Kidney epithelial cell (primary cell): ENCODE measurements around the gene ATXN1. TPM values are rescaled to one million over a fixed set of nuclear protein-coding genes. Genes with fewer than 3 reads are reported as not detected.

ENCODE experiments used
- DNase-seq: peaks from one replicate; pipeline ENCODE4 v3.0.0-alpha.2; 2010; ENCODE audit warnings: low read depth
- H3K27me3 ChIP-seq: 2 replicates; pipeline ENCODE4 v1.6.0; 2011; ENCODE audit warnings: low read length; ENCODE audit not compliant: control insufficient read depth, insufficient read depth
- H3K36me3 ChIP-seq: 2 replicates; pipeline ENCODE4 v1.5.1; 2011; ENCODE audit warnings: low read length; ENCODE audit not compliant: control insufficient read depth, insufficient read depth
- H3K4me3 ChIP-seq: 2 replicates; pipeline ENCODE4 v1.5.1; 2011; ENCODE audit warnings: low read depth, mild to moderate bottlenecking, control low read depth, low read length
- total RNA-seq: library from RNA; depleted of rRNA; stranded (reverse); fragments of >200 nt; gene quantifications from 2 replicates; pipeline ENCODE4 v1.2.3, GENCODE V29; 2015
- TF ChIP-seq, protein P1 (sequence below): IDR thresholded peaks from 2 replicates; pipeline ENCODE4 v1.5.1; 2011; ENCODE audit warnings: mild to moderate bottlenecking, moderate library complexity, low read length, control low read depth, inconsistent platforms; ENCODE audit not compliant: insufficient read depth, poor library complexity, severe bottlenecking

The ATXN1 gene
- total RNA-seq, 1 donor from 2014 or later = 12.5 TPM

DNA sequence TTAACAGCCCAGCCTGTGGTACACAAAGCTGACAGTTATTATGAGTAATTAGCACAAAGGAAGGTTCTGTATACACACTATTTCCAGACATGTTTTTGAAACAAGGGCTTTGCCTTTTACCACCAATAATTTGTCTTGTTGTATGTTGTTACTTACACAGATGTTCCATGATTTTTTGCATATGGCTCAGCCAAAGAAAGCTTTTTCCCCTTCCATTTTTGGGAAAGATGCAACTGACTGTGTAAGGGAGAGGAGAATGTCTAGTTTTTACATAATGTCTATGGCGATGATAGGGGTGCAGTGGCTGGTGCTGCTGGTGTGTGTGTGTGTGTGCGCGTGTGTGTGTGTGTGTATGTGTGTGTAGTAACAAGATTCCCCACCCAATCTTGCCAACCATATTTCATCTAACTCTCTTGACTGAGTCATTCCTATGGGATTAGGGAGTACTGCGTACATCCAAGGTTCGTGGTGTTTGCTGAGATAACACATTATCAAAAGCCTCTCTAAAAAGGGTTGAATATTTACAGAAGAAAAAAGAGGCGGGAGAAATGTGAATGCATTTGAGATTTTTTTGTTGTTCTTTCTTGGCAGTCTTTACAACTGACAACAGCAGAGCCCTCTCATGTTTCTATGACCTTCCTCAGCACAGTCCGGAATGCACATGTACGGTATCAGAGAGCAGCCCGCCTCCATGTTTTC lies 330.7 kb downstream of the ATXN1 start:
- no peak for DNase-seq
- no peak overlapping the region for H3K4me3 ChIP-seq
- no peaks in the 10 kb centered on the region for H3K36me3 ChIP-seq
- TF ChIP-seq, protein P1, sequence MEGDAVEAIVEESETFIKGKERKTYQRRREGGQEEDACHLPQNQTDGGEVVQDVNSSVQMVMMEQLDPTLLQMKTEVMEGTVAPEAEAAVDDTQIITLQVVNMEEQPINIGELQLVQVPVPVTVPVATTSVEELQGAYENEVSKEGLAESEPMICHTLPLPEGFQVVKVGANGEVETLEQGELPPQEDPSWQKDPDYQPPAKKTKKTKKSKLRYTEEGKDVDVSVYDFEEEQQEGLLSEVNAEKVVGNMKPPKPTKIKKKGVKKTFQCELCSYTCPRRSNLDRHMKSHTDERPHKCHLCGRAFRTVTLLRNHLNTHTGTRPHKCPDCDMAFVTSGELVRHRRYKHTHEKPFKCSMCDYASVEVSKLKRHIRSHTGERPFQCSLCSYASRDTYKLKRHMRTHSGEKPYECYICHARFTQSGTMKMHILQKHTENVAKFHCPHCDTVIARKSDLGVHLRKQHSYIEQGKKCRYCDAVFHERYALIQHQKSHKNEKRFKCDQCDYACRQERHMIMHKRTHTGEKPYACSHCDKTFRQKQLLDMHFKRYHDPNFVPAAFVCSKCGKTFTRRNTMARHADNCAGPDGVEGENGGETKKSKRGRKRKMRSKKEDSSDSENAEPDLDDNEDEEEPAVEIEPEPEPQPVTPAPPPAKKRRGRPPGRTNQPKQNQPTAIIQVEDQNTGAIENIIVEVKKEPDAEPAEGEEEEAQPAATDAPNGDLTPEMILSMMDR = no peak
- no peaks in the 10 kb centered on the region for H3K27me3 ChIP-seq

DNA sequence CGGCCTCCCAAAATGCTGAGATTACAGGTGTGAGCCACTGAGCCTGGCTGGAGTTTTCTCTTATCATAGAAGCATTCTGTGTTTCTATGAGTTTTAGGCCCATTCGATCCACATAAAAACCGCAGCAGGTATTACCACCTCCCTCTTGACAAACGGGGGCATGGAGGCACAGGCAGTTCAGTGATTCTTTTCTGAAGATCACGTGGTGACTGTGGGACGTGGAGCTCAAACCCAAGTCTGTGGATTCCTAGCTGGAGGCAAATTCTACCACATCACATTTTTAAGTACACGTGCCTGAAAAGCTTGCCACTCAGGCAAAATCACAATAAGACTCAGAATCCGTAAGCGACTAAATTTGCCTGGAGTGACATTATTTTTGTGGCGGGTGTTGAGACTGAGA lies 331.6 kb downstream of the ATXN1 start:
- DNase-seq = no peak
- no peak overlapping the region for H3K4me3 ChIP-seq
- H3K36me3 ChIP-seq = no peaks in the 10 kb centered on the region
- H3K27me3 ChIP-seq = no peaks in the 10 kb centered on the region
- TF ChIP-seq, protein P1 = no peak

DNA sequence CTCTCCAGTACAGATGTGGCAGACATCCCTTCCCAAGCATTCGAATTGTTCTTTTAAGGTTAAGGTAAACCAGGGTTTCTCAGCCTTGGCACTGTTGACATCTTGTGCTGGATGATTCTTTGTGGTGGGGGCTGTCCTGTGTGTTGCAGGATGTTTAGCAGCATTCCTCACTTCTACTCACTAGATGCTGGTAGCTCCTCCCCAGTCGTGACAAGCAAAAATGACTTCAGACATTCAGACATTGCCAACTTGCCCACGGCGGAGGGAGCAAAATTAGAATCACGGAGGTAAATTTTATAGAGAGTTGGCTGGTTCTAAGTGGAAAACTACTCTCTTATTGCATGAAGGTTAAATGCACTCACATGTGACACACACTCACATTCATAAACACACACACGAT lies 334.1 kb downstream of the ATXN1 start:
- DNase-seq = no peak
- no peaks in the 10 kb centered on the region for H3K36me3 ChIP-seq
- TF ChIP-seq, protein P1 = no peak
- H3K27me3 ChIP-seq = no peaks in the 10 kb centered on the region
- H3K4me3 ChIP-seq = no peak overlapping the region

DNA sequence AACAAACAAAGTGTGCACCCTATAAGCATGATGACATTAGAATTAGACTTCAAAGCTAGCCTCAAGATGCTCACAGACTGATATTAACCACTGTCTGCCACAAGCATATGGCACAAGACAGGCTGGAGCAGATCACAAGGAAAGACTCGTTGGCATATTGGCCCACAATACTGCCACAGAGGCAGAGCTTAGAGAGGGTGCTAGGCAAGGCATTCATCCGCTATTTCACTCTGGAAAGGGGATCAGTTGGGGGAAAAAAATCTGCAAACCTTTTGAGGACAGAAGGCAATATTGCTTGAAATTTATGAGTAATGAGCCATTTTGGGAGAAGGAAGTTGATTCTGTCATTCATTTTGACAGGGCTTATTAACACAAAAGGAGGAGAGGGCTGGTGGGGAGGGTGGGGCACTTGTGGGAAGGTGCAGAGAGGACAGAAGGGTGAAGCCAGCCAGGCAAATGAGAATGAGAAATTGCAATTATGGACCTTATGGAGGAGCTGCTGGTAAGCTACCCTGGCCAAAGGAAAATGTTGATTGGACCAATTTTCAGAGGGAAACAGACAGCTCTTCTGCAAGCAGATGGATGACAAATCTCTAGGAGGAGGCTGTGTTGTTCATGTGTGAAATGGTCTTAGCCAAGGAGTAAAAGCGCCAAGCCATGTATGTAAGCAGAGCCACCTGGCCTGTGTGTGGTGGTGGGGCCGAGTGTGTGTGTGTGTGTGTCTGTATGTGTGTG lies 335.2 kb downstream of the ATXN1 start:
- H3K4me3 ChIP-seq = no peak overlapping the region
- H3K27me3 ChIP-seq = no peaks in the 10 kb centered on the region
- TF ChIP-seq, protein P1 = no peak
- no peaks in the 10 kb centered on the region for H3K36me3 ChIP-seq
- no peak for DNase-seq

DNA sequence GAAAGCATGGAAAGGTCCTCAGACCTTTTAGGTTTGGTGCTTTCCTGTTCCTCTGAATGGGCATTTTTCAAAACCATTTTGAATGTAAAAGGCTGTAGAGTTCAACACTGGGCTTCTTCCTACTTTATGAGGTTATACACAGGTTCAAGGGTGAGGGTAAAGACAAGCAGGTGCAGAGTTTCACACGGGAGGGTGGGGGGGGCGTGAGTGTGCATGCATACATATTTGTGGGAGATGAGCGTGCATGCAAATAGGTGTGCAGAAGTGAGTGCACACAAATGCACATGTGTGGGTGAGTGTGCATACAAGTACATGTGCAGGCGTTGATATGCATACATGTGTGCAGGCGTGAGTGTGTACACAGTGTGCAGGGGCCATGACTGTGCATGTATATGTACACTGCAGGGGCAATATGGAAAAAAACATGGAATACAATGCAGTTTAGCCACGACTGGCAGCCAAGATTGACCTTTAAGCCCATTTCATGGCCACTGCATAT lies 339.7 kb downstream of the ATXN1 start:
- TF ChIP-seq, protein P1 = no peak
- DNase-seq = no peak
- Histone ChIP-seq H3K36me3 (no peaks in the 10 kb centered on the region), H3K27me3 (no peaks in the 10 kb centered on the region), H3K4me3 (no peak overlapping the region)
